OCI-M2 (cell line): Measurements from ENCODE around the gene DVL2.
A peak's percentile ranks its signal among the peaks of the same experiment; 100 is the strongest.

Source experiments
- DNase-seq: peaks from one replicate; lab custom pipeline; 2025; ENCODE audit not compliant: unreplicated experiment; lab: John Stamatoyannopoulos, UW

Gene DVL2

DNA sequence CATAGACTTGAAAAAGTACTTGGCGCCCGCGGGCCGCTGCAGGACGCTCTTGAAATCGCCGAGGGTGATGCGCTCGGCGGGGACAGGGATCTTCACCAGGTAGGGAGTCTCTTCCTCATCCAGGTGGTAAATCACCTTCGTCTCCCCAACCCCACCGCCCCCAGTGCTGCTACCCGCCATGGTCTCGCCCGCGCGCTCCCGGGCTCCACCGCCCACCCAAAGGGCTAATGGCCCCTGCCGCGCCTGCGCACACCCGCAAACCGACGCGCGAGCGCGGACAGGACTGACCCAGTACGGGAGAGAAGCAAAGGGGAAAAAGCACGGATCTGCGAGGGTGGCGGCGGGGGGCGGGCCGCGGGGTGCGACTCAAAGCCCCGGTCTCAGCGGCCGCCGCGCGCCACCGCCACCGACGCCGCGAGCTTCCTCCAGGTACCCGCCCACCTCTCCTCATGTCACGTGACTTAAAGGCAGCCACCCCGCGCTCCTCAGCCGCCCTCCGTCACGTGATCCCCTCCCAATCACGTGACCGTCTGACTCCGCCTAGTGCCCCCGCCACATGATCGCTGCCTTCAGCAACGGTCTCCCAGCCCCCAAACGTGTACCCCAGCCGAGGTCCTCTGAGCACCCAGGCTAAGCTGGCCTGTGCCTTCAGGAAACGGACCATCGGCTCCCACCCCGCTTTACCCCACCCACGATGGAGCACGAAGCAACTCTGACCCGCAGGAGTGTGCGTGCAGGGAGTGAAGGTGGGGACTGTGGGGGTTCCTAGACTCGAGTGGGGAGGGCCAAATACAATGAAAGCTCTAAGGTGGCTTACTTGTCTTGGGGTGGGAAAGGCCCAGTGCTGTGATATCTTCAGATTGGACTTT is at the start of gene DVL2:
DVL2 (minus strand) TSS at position 435 of the 869 bp plus-strand sequence; CDS start at position 180, 255 bp downstream.
- DNase-seq, result no peak

DNA sequence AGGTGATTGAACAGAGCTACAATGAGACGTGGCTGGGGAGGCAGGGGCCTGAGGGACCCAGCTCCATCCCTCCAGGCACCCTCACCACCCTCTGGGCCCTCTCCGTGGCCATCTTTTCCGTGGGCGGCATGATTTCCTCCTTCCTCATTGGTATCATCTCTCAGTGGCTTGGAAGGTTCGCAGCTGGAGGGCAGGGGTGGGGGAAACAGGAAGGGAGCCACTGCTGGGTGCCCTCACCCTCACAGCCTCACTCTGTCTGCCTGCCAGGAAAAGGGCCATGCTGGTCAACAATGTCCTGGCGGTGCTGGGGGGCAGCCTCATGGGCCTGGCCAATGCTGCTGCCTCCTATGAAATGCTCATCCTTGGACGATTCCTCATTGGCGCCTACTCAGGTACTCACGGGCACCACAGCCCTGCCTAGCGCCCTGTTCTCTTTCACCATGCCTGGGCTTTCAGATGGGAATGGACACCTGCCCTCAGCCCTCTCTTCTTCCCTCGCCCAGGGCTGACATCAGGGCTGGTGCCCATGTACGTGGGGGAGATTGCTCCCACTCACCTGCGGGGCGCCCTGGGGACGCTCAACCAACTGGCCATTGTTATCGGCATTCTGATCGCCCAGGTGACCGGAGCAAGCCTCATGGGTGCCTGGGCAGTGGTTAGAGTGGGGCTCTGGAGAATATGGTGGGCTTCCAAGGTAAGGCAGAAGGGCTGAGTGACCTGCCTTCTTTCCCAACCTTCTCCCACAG is 49.3 kb upstream of the DVL2 start:
- no peak for DNase-seq

DNA sequence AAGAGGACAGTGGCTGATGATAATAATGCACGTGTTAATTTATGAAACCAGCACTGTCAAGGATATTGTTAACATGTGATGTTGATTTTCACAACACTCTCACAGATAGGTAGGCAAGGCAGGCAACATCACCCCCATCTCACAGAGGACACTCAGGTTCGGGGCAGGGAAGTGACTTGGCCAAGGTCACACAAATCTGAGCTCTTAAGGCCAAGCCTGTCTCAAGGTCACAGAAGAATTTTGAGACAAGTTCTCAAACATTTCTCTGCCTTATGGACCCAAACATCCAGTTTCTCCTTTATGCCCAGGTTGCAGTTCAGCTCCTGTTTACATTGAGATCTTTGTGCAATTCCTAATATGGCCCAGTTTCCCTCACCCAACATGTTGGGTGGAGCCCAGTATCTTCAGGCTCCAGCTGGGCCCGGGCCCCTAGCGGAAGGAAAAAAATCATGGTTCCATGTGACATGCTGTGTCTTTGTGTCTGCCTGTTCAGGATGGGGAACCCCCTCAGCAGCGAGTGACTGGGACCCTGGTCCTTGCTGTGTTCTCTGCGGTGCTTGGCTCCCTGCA is 48.5 kb upstream of the DVL2 start:
- DNase-seq, result no peak

DNA sequence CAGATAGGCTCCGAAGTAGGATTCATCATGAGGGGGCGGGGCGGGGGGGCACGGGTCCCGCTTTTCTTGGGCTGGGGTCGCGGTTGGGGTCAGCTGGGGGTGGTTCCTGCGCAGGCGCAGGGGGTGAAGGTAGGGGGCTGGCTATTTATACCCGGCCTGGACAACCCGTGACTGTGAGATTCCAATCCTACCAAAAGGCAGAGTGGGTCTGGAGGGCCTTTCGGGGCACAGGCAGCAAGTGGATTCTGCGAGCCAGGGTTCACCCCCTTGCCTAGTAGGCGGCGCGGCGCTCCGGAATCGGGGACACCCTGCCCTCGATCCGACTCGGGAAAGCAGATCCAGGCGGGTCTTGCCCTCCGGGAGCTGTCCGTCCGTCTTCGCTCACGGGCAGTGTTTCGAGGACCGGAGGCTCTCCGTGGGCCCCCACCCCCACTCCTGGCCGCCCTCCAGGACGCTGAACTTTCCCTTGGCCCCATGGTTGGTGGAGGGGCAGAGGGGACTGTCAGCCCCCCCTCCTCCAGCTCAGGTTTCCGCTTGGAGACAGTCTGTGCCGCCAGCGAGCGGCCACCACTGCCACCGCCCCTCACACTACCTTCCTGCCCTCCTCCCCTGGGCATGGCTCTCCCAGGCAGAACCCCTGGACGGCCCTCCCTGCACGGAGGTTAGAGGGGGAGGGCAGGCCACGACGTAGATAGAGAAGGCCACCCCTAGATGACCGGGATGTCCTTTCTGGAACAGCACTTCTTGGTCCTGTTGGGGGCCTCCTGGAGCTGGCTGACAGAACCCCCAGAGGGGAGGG is 47.8 kb upstream of the DVL2 start:
- no peak for DNase-seq

DNA sequence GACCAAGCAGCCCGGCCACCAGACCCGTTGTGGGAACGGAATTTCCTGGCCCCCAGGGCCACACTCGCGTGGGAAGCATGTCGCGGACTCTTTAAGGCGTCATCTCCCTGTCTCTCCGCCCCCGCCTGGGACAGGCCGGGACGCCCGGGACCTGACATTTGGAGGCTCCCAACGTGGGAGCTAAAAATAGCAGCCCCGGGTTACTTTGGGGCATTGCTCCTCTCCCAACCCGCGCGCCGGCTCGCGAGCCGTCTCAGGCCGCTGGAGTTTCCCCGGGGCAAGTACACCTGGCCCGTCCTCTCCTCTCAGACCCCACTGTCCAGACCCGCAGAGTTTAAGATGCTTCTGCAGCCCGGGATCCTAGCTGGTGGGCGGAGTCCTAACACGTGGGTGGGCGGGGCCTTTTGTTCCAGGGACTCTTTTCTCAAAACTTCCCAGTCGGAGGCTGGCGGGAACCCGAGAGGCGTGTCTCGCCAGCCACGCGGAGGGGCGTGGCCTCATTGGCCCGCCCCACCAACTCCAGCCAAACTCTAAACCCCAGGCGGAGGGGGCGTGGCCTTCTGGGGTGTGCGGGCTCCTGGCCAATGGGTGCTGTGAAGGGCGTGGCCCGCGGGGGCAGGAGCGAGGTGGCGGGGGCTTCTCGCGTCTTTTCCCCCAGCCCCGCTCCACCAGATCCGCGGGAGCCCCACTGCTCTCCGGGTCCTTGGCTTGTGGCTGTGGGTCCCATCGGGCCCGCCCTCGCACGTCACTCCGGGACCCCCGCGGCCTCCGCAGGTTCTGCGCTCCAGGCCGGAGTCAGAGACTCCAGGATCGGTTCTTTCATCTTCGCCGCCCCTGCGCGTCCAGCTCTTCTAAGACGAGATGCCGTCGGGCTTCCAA is 47.0 kb upstream of the DVL2 start, which contains the start of gene SLC2A4:
SLC2A4 (plus strand) TSS at position 645 of the 879 bp plus-strand sequence; CDS start at position 862, 217 bp downstream.
- peak; percentile 60 for DNase-seq

DNA sequence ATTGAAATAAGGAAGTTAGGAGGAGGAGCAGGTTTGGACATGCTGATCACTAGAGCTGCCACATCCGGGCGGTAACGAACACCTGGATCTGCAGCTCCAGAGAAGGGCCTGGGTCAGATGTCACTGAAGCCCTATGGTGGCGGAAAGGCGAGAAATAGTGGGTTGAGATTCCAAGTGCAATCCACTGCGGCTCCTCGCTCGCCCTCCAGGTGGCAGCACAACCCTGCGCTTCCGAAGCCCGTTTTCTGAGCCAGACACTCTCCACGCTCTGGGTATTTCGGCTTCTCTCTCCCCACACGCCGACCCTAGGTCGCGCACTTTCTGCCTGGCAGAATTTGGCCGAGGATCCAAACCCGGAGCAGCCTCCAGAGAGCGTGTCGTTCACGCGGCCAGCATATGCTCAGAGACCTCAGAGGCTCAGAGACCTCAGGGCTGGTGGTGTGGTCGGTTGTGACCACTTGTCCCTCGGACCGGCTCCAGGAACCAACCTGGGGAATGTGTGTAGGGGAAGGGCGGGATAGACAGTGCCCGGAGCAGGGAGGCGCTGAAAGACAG is 46.3 kb upstream of the DVL2 start:
- DNase-seq, result peak; percentile 58

DNA sequence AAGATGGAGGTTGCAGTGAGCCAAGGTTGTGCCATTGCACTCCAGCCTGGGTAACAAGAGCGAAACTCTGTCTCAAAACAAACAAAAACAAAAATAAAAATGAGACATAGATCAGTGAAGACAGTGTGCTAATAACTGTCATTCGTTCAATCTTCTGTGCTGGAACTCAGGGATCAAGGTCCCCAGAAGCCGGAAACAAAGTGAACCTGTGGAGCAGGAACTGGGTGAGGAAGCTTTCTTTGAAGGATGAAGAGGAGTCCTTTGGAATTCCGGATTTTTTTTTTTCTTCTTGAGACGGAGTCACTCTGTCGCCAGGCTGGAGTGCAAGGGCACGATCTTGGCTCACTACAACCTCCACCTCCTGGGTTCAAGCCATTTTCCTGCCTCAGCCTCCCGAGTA is 45.1 kb upstream of the DVL2 start:
- no peak for DNase-seq

DNA sequence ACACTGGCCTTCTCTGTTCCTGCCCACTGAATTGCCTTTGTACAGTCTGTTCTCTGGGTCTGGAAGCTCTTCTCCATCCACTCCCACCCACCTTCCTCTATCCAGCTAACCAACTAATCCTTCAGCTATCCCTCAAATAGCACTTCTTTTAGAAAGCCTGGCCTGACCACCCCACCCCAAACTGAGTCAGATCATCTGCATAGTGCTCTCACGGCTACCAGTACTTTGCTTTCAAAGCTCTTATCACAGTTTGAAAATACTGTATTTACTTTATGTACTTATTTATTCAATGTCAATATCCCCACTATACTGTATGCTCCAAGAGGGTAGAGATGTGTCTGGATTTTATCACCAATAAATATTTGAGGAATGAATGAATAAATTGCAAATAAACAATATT is 32.5 kb upstream of the DVL2 start:
- no peak for DNase-seq

DNA sequence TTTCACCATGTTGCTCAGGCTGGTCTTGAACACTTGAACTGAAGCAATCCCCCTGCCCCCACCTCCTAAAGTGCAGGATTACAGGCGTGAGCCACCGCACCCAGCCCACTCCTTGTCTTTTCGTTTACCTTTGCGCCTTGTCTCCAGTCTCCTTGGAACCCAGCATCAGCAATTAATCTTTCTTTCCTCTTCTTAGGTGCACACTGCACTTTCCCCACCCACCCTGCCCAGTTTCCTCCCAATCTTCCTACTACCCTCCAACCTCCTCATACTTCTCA is 29.4 kb upstream of the DVL2 start:
- DNase-seq, result no peak

DNA sequence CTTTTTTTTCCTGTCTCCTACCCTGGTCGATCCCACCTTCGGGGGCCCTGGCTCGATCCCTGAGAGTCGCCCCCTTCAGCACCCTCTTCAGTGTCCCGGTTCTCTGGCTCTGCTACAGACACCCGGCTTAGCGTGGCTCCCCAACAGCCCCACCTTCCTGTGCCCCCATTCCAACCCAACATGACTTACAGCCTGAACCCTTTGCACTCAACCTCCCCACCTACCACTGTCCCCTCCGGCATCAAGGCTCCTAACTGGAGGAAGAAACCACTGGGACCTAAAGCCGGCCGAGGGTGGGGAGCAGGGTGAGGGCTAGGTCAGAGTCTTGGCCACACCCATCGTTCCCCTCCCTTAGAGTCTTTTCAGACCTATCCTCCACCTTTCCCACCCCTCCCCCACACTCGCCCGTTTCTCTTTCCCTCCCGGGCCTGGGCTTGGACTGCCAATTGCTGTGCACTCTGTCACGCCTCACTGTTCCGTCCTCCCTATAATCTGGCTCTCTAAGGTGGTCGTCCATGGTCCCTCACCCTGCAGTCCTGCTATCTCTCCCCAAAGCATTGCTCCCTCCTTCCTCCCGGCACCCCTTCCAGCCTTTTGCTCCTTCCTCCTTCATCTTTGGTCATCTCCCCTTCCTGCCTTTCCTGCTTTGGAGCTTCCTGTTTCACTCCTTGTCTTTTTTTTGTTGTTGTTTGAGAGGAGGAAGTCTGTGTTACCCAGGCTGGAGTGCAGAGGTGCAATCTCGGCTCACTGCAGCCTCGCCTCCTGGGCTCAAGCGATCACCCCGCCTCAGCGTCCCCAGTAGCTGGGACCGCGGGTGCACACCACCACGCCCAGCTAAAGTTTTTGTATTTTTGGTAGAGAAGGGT is 28.9 kb upstream of the DVL2 start:
- DNase-seq, result no peak

DNA sequence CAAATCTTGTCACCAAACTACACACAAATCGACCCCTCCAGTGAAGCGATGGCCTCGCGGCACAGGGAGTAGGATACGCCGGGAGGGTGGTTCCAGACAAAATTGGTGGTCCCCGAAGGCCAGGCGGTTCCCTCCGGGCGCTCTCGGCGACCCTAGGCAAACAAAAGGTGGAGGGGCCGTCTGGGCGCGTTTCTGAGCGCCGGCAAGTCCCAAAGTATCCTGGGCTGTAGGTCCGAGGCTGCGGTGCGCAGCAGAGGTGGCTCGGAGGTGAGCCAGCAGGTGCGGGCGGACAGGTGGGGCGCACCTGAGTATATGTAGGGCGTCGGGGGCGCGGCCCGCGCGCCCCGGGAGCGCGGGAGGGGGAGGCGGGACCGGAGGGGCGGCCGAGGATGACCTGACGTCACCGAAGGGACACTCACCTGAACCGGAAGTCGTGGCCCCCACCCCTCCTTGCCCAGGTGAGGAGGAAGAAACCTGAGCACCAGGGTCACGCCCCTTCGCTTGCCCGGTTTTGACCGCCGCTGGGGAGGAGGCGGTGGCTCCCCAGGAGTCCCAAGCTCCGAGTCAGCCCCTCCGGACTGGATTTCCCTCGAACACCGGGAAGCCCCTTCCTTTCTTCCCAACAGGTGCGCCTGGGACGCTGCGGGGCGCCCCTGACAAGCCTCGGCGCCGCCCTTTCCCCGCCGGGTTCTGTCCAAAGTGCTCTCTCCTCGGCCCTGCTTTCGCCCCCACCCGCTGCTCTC is 28.0 kb upstream of the DVL2 start, which contains the start of gene CLDN7:
CLDN7 (minus strand) TSS at position 287 of the 743 bp plus-strand sequence. CDS start 435 bp downstream, outside the sequence.
- no peak for DNase-seq

DNA sequence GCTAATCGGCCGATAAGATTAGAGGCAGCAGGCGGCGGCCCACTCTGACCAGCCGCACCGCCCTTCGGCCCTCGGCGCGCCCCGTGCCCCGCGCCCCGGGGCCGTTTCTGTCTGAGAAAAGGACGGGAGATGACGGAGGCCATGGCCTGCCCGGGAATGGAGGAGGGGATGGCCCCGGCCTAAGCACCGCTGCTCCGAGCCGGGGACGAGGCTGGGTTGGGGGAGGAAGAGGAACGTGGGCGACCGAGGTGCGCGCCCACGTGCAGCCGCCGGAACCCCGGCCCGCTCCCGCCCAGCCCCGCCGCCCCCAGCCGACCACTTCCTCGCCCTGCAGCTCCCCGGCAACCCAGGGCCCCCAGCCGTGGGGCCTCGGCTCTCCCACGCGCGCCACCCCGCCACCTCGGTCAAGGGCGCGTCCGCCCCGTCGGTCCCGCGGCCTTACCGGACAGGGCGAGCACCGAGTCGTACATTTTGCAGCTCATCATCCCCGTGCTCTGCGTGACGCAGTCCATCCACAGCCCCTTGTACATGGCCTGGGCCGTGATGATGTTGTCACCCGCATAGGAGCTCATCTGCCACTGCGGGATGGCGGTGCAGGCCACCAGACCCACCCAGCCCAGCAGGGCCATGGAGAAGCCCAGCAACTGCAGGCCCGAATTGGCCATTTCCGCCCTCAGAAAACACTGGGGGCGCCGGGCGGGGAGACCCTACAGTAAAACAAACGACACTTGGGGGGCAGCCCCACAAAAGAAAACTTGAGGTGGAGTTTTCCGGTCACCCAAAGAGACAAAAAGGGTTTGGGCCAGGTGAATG is 27.3 kb upstream of the DVL2 start:
- DNase-seq, result no peak

DNA sequence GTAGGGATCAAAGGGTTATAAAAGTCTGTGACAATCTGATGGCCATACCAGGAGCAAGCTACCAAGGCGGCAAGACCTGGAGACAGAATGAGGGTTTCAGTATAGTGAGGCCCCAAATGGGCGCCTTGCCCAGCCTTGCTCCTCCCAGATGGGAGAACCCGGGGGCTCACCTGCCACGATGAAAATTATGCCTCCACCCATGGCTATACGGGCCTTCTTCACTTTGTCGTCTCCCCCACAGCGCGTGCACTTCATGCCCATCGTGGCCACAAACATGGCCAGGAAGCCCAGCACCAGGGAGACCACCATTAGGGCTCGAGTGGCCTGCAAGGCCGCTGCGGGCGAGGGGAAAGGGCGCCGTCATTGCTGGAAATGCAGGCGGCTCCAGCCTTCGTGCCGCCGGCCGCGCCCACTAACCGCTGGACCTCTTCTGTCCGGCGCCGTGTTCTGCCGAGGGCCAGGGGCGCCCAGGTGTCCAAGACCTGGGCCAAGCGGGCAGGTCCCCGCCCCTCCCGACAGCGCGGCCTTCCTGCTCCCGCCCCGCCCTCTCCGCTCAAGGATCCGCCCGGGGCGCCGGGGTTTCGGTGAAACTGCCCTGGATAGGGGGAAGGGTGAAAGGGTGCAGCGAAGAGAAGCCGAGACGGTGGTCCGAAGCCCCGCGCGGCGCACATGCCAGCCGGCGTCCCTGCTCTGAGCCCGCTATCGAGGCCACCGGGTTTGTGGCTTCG is 26.5 kb upstream of the DVL2 start:
- no peak for DNase-seq

DNA sequence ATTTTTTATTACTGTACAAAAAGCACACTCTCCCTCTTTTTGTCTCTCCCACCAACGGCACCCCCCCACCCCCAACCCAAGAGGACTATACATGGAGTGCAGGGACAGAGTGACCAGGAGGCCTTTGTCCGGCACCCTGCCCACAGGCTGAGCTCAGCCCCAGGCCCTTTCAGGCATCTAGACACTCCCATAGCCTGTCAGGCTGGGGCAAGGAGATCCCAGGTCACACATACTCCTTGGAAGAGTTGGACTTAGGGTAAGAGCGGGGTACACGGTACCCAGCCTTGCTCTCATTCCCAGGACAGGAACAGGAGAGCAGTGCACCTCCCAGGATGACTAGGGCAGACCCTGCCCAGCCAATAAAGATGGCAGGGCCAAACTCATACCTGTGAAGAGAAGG is 25.8 kb upstream of the DVL2 start:
- DNase-seq, result no peak

DNA sequence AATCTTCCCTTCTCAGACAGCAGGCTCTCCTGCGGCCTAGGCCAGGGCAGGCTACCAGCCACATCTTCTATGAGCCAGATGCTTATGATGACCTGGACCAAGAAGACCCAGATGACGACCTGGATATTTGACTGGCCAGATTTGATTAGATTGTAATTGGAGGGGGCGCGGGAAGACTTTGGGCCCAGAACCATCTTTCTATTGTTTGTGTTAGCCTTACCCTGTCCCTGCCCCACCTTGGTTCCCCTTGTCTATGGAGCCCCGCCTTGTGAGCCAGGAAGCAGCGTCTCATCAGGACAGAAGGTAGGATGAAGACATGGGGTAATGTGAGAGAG is 25.2 kb upstream of the DVL2 start:
- DNase-seq, result no peak

DNA sequence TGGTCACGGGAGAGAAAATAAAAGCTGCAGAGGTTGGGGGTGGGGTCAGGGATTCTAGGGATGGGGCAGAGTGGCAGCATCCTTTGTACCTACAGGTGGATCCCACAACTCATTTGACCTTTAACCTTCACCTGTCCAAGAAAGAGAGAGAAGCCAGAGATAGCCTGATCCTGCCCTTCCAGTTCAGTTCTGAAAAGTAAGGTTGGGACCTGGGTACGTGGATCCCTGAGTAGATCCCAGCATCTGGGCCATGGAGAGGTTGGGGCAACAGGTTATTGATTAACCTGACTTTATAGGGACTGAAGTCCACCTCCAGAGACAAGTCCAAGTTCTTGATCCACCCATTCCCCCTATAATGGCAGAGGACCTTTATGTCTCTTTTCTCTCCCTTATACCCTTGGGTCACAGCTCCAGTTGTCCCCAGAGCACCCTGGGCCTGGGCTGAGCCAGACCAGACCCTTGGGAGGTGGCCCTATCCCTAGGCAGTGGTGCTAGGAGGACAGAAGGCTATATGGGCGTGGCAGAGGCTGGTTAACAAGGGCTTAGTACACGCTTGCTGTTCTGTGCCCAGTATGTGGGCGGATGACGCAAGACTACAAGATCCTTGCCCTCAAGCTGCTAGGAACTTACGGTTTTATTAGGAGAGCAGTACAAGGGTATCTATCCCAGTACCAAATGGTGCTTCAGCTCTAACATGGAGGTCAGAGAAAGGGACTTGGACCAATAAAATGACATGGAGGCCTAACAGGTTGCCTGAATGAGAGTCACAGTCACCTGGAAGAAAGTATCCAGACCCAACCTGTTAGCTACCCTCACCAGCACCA is 24.6 kb upstream of the DVL2 start:
- DNase-seq, result no peak
